ENCODE data around the gene IPO5. TPM values are rescaled to one million over a fixed set of nuclear protein-coding genes. Genes with fewer than 3 reads are reported as not detected.

Gene IPO5
- total and polyA plus RNA-seq, 2 of the 4 experiments (the other 2 are of a cell fraction): 89.2 to 270 TPM

DNA sequence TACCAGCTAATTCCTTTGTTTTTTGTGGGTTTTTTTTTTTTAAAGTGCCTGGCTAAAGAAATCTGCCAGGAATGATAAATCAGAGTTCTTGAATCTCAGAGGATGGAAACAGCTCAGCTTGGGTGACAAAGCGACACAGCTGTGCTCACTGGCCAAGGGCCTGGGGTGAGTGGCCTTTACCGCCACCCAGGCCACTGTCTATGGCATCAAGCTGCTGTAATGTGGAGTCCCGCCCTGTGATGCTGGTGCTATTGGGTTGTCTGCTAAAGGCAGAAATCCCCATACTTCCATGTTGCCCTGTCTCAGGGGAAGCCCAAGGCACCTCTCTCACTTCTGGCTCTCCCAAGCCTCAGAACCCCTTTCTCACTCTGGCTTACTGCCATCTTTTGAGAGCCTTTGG lies 106.8 kb downstream of the IPO5 start:
- in situ Hi-C loops (cut with MboI; ENCODE audit: low sequenced_read_pairs): no loop called here
- WGBS, 2 experiments (ENCODE audit: extremely low coverage in 2 of 2, insufficient read length in 1 of 2): no CpG with 5 or more reads among the region's 3 CpGs
- no peak overlapping the region for H2BK15ac ChIP-seq (ENCODE audit: low read depth, low read length)
- no peak overlapping the region for H4K91ac ChIP-seq (ENCODE audit: insufficient read depth, low read depth, low read length)
- H3K4me1 ChIP-seq (ENCODE audit: control insufficient read depth, insufficient read depth, low read length): no peaks in the 10 kb centered on the region
- dilution Hi-C loops (cut with HindIII; ENCODE audit: low sequenced_read_pairs, unreplicated experiment): no loop called here
- H3K9ac ChIP-seq (ENCODE audit: low read depth, low read length): no peak overlapping the region
- no peak overlapping the region for H3K4ac ChIP-seq (ENCODE audit: low read depth, low read length)
- H2AK5ac ChIP-seq (ENCODE audit: low read depth, low read length): no peak overlapping the region
- no peak for ATAC-seq (ENCODE audit: low read depth)
- no peak overlapping the region for H2AK9ac ChIP-seq (replicated peaks; ENCODE audit: low read depth, low read length, poor library complexity)
- H2BK120ac ChIP-seq (ENCODE audit: low read depth, low read length): no peak overlapping the region
- no peak overlapping the region for H3K27ac ChIP-seq (ENCODE audit: insufficient read depth, low read length)
- H3K79me1 ChIP-seq (ENCODE audit: low read depth in 1 of 2, low read length in 2 of 2): no peaks in the 10 kb centered on the region
- no peaks in the 10 kb centered on the region for H4K20me1 ChIP-seq (ENCODE audit: insufficient read depth, low read length)
- no peak overlapping the region for H2AFZ ChIP-seq (replicated peaks; ENCODE audit: low read length, poor library complexity)
- no peak overlapping the region for H3K56ac ChIP-seq (ENCODE audit: extremely low read depth, insufficient read depth, low read length)
- H3K27me3 ChIP-seq (ENCODE audit: control insufficient read depth, insufficient read depth, low read length): peaks cover 4% of the 10 kb centered on the region
- no peak overlapping the region for H3K14ac ChIP-seq (replicated peaks; ENCODE audit: low read depth, low read length)
- intact Hi-C loops (cut with micrococcal nuclease): no loop called here
- no peak overlapping the region for H2BK20ac ChIP-seq (ENCODE audit: low read depth, low read length)
- CTCF ChIA-PET: no interaction called here
- no peak overlapping the region for H3K4me3 ChIP-seq (ENCODE audit: insufficient read depth, low read depth, low read length)
- H3K36me3 ChIP-seq (ENCODE audit: control insufficient read depth, insufficient read depth, low read length): no peaks in the 10 kb centered on the region
- H3K9me1 ChIP-seq (ENCODE audit: insufficient read depth, low read length): peaks cover 4% of the 10 kb centered on the region; the same call in 1 of the 2 replicates
- H2BK5ac ChIP-seq (ENCODE audit: low read depth, low read length, poor library complexity, severe bottlenecking): no peak overlapping the region
- H3K9me3 ChIP-seq (ENCODE audit: control insufficient read depth, insufficient read depth, low read length): no peaks in the 10 kb centered on the region
- POLR2A ChIA-PET (ENCODE audit: unreplicated experiment): interaction anchor here (0.7 kb wide), 1 partner anchor 77 kb away, joined by 3 read pairs; no protein-coding TSS in a partner anchor
- no peak overlapping the region for H4K8ac ChIP-seq (ENCODE audit: low read depth in 2 of 2, low read length in 2 of 2)
- no peak overlapping the region for H4K5ac ChIP-seq (ENCODE audit: low read depth, low read length)
- no peak overlapping the region for H3K4me2 ChIP-seq (ENCODE audit: low read depth, low read length)
- H3K18ac ChIP-seq (ENCODE audit: low read depth, low read length): no peak overlapping the region
- BruUV-seq (replicated peaks): no TSS peak
- no peak for DNase-seq
- no peak for TF ChIP-seq RAD21 (IDR thresholded peaks at IDR 0.05; ENCODE audit: low read length)
- no peak for TF ChIP-seq MAZ (IDR thresholded peaks at IDR 0.05; ENCODE audit: borderline replicate concordance, low read depth, low read length)
- TF ChIP-seq MAFK (IDR thresholded peaks at IDR 0.05; ENCODE audit: low read depth, low read length): no peak
- TF ChIP-seq, protein P1, sequence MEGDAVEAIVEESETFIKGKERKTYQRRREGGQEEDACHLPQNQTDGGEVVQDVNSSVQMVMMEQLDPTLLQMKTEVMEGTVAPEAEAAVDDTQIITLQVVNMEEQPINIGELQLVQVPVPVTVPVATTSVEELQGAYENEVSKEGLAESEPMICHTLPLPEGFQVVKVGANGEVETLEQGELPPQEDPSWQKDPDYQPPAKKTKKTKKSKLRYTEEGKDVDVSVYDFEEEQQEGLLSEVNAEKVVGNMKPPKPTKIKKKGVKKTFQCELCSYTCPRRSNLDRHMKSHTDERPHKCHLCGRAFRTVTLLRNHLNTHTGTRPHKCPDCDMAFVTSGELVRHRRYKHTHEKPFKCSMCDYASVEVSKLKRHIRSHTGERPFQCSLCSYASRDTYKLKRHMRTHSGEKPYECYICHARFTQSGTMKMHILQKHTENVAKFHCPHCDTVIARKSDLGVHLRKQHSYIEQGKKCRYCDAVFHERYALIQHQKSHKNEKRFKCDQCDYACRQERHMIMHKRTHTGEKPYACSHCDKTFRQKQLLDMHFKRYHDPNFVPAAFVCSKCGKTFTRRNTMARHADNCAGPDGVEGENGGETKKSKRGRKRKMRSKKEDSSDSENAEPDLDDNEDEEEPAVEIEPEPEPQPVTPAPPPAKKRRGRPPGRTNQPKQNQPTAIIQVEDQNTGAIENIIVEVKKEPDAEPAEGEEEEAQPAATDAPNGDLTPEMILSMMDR (conservative IDR thresholded peaks at IDR 0.05; ENCODE audit: low read depth, low read length): no peak
- TF ChIP-seq POLR2A (IDR thresholded peaks at IDR 0.05; ENCODE audit: low read depth, low read length): no peak
- TF ChIP-seq CEBPB (IDR thresholded peaks at IDR 0.05; ENCODE audit: low read depth, low read length): no peak
- TF ChIP-seq FOS (IDR thresholded peaks at IDR 0.05; ENCODE audit: low read depth, low read length): no peak
- TF ChIP-seq, protein P2, sequence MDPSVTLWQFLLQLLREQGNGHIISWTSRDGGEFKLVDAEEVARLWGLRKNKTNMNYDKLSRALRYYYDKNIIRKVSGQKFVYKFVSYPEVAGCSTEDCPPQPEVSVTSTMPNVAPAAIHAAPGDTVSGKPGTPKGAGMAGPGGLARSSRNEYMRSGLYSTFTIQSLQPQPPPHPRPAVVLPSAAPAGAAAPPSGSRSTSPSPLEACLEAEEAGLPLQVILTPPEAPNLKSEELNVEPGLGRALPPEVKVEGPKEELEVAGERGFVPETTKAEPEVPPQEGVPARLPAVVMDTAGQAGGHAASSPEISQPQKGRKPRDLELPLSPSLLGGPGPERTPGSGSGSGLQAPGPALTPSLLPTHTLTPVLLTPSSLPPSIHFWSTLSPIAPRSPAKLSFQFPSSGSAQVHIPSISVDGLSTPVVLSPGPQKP (IDR thresholded peaks at IDR 0.05; ENCODE audit: borderline replicate concordance, low read depth, low read length): no peak
- no peak for TF ChIP-seq SMC3 (IDR thresholded peaks at IDR 0.05; ENCODE audit: low read depth, low read length)
- TF ChIP-seq MXI1 (IDR thresholded peaks at IDR 0.05; ENCODE audit: borderline replicate concordance, low read depth, low read length): no peak
- H3K23ac ChIP-seq (ENCODE audit: low read depth, low read length): no peak overlapping the region

Data from IMR-90 (cell line).